K562 (cell line): ENCODE data around the gene NDFIP2. TPM values are rescaled to one million over a fixed set of nuclear protein-coding genes. Genes with fewer than 3 reads are reported as not detected.

Experiments
- CBX1 ChIP-seq: sonication (generic); IDR thresholded peaks from 2 replicates; pipeline ENCODE4 v1.6.1; 2016; ENCODE audit warnings: antibody characterized with exemption, low read depth, mild to moderate bottlenecking
- HNRNPL ChIP-seq: fragments of 200-400 bp; formaldehyde crosslinking; IDR thresholded peaks from 2 replicates; pipeline ENCODE4 v1.6.1; 2017; ENCODE audit warnings: low read depth, mild to moderate bottlenecking, low read length
- ILF3 ChIP-seq: fragments of 450-650 bp; IDR thresholded peaks from 2 replicates; pipeline ENCODE4 v1.6.1; 2018; ENCODE audit warnings: antibody characterized with exemption, mild to moderate bottlenecking, moderate library complexity, borderline replicate concordance
- KDM5B ChIP-seq: fragments of 200-600 bp; sonication (generic); IDR thresholded peaks from 2 replicates; pipeline ENCODE4 v1.6.1; 2012; ENCODE audit warnings: low read depth, mild to moderate bottlenecking, moderate library complexity, low read length, control low read depth, inconsistent platforms; ENCODE audit not compliant: insufficient replicate concordance
- SRSF7 ChIP-seq: fragments of 200-400 bp; formaldehyde crosslinking; optimal IDR thresholded peaks from 2 replicates; pipeline ENCODE3; 2017; ENCODE audit warnings: mild to moderate bottlenecking, low read depth, low read length
- ZC3H11A ChIP-seq: IDR thresholded peaks from 2 replicates; pipeline ENCODE4 v1.6.1; 2012; ENCODE audit warnings: low read depth, low read length, improper control_type of control experiment
- ZNF23 ChIP-seq: fragments of 250-450 bp; sonication (Bioruptor Pico); IDR thresholded peaks from 2 replicates; pipeline ENCODE4 v1.4.0; 2020; ENCODE audit warnings: mild to moderate bottlenecking
- polyA plus RNA-seq, 8 experiments: library from polyadenylated mRNA; depleted of rRNA in 4 of 8; stranded (reverse) in 5 of 8; unstranded in 3 of 8; fragments of >200 nt; fragmentation: Nextera tagmentation in 2 of 8; fragmentation: Illumina TruSeq in 1 of 8; extraction: Ambion mirVana in 2 of 8; extraction: Trizol in 1 of 8; gene quantifications; 2 replicates each; pipeline versions ENCODE4 v1.2.1 to v1.2.3, GENCODE V29; 2011 to 2014; ENCODE audit warnings: inconsistent platforms in 1 of 8, missing spikeins in 1 of 8
- total RNA-seq, 7 experiments: library from RNA; depleted of rRNA in 6 of 7; stranded (reverse); fragments of >200 nt in 6 of 7; fragmentation: Illumina TruSeq in 2 of 7; extraction: Trizol in 2 of 7; gene quantifications; 2 replicates each; pipeline versions ENCODE4 v1.2.1 to v1.2.3, GENCODE V29; 2011 to 2021; ENCODE audit warnings: low replicate concordance in 1 of 7
- TF ChIP-seq, protein P1 (sequence below), 2 experiments: fragments of 450-650 bp in 1 of 2; IDR thresholded peaks; 2 replicates each; pipeline ENCODE4 v1.6.1; 2011 to 2017; ENCODE audit warnings: low read depth in 2 of 2, antibody characterized with exemption in 1 of 2, borderline replicate concordance in 1 of 2, low read length in 1 of 2, mild to moderate bottlenecking in 1 of 2, mixed read lengths in 1 of 2; ENCODE audit not compliant: control insufficient read depth in 1 of 2
- TF ChIP-seq, protein P2 (sequence below), 2 experiments: fragments of 450-650 bp; IDR thresholded peaks; 2 replicates each; pipeline ENCODE4 v1.6.1; 2016
- TF ChIP-seq, protein P3 (sequence below): fragments of 450-650 bp; IDR thresholded peaks from 2 replicates; pipeline ENCODE4 v1.6.1; 2016; ENCODE audit warnings: mild to moderate bottlenecking, moderate library complexity

Gene NDFIP2
- total and polyA plus RNA-seq, 9 of the 15 experiments (the other 6 are each of a cell fraction or from before 2014, with no cell fraction given): 13.4 to 54.4 (median 27.8) TPM

DNA sequence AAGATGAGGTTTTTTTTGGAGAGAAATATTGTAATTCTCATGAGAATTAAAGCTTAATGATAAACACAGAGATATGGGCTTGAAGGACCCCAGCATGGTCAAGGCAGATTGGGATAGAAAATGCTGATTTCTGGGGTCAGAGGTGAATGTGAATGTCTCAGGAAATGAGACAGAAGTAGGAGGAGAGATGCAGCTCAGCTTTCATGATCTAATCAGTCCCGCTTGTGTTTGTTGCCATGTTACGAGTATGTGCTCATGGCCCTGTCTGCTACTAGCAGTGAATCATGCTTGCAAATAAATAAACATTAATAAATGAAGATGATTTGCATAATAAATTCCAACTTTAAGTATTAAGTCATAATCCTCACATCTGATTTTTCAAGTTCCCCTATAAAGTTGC lies 23.0 kb upstream of the NDFIP2 start (continued):
- TF ChIP-seq, protein P1, sequence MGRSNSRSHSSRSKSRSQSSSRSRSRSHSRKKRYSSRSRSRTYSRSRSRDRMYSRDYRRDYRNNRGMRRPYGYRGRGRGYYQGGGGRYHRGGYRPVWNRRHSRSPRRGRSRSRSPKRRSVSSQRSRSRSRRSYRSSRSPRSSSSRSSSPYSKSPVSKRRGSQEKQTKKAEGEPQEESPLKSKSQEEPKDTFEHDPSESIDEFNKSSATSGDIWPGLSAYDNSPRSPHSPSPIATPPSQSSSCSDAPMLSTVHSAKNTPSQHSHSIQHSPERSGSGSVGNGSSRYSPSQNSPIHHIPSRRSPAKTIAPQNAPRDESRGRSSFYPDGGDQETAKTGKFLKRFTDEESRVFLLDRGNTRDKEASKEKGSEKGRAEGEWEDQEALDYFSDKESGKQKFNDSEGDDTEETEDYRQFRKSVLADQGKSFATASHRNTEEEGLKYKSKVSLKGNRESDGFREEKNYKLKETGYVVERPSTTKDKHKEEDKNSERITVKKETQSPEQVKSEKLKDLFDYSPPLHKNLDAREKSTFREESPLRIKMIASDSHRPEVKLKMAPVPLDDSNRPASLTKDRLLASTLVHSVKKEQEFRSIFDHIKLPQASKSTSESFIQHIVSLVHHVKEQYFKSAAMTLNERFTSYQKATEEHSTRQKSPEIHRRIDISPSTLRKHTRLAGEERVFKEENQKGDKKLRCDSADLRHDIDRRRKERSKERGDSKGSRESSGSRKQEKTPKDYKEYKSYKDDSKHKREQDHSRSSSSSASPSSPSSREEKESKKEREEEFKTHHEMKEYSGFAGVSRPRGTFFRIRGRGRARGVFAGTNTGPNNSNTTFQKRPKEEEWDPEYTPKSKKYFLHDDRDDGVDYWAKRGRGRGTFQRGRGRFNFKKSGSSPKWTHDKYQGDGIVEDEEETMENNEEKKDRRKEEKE (IDR thresholded peaks at IDR 0.05; ENCODE audit: borderline replicate concordance in 1 of 2, control insufficient read depth in 1 of 2, low read depth in 2 of 2, low read length in 1 of 2): no peak
- TF ChIP-seq, protein P2, sequence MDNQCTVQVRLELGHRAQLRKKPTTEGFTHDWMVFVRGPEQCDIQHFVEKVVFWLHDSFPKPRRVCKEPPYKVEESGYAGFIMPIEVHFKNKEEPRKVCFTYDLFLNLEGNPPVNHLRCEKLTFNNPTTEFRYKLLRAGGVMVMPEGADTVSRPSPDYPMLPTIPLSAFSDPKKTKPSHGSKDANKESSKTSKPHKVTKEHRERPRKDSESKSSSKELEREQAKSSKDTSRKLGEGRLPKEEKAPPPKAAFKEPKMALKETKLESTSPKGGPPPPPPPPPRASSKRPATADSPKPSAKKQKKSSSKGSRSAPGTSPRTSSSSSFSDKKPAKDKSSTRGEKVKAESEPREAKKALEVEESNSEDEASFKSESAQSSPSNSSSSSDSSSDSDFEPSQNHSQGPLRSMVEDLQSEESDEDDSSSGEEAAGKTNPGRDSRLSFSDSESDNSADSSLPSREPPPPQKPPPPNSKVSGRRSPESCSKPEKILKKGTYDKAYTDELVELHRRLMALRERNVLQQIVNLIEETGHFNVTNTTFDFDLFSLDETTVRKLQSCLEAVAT (IDR thresholded peaks at IDR 0.05): no peak
- no peak for TF ChIP-seq ZC3H11A
- TF ChIP-seq HNRNPL: no peak
- TF ChIP-seq ZNF23: no peak
- TF ChIP-seq SRSF7: no peak
- TF ChIP-seq KDM5B: no peak
- no peak for TF ChIP-seq ILF3
- no peak for TF ChIP-seq CBX1
- TF ChIP-seq, protein P3, sequence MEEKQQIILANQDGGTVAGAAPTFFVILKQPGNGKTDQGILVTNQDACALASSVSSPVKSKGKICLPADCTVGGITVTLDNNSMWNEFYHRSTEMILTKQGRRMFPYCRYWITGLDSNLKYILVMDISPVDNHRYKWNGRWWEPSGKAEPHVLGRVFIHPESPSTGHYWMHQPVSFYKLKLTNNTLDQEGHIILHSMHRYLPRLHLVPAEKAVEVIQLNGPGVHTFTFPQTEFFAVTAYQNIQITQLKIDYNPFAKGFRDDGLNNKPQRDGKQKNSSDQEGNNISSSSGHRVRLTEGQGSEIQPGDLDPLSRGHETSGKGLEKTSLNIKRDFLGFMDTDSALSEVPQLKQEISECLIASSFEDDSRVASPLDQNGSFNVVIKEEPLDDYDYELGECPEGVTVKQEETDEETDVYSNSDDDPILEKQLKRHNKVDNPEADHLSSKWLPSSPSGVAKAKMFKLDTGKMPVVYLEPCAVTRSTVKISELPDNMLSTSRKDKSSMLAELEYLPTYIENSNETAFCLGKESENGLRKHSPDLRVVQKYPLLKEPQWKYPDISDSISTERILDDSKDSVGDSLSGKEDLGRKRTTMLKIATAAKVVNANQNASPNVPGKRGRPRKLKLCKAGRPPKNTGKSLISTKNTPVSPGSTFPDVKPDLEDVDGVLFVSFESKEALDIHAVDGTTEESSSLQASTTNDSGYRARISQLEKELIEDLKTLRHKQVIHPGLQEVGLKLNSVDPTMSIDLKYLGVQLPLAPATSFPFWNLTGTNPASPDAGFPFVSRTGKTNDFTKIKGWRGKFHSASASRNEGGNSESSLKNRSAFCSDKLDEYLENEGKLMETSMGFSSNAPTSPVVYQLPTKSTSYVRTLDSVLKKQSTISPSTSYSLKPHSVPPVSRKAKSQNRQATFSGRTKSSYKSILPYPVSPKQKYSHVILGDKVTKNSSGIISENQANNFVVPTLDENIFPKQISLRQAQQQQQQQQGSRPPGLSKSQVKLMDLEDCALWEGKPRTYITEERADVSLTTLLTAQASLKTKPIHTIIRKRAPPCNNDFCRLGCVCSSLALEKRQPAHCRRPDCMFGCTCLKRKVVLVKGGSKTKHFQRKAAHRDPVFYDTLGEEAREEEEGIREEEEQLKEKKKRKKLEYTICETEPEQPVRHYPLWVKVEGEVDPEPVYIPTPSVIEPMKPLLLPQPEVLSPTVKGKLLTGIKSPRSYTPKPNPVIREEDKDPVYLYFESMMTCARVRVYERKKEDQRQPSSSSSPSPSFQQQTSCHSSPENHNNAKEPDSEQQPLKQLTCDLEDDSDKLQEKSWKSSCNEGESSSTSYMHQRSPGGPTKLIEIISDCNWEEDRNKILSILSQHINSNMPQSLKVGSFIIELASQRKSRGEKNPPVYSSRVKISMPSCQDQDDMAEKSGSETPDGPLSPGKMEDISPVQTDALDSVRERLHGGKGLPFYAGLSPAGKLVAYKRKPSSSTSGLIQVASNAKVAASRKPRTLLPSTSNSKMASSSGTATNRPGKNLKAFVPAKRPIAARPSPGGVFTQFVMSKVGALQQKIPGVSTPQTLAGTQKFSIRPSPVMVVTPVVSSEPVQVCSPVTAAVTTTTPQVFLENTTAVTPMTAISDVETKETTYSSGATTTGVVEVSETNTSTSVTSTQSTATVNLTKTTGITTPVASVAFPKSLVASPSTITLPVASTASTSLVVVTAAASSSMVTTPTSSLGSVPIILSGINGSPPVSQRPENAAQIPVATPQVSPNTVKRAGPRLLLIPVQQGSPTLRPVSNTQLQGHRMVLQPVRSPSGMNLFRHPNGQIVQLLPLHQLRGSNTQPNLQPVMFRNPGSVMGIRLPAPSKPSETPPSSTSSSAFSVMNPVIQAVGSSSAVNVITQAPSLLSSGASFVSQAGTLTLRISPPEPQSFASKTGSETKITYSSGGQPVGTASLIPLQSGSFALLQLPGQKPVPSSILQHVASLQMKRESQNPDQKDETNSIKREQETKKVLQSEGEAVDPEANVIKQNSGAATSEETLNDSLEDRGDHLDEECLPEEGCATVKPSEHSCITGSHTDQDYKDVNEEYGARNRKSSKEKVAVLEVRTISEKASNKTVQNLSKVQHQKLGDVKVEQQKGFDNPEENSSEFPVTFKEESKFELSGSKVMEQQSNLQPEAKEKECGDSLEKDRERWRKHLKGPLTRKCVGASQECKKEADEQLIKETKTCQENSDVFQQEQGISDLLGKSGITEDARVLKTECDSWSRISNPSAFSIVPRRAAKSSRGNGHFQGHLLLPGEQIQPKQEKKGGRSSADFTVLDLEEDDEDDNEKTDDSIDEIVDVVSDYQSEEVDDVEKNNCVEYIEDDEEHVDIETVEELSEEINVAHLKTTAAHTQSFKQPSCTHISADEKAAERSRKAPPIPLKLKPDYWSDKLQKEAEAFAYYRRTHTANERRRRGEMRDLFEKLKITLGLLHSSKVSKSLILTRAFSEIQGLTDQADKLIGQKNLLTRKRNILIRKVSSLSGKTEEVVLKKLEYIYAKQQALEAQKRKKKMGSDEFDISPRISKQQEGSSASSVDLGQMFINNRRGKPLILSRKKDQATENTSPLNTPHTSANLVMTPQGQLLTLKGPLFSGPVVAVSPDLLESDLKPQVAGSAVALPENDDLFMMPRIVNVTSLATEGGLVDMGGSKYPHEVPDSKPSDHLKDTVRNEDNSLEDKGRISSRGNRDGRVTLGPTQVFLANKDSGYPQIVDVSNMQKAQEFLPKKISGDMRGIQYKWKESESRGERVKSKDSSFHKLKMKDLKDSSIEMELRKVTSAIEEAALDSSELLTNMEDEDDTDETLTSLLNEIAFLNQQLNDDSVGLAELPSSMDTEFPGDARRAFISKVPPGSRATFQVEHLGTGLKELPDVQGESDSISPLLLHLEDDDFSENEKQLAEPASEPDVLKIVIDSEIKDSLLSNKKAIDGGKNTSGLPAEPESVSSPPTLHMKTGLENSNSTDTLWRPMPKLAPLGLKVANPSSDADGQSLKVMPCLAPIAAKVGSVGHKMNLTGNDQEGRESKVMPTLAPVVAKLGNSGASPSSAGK: no peak
